Breast epithelium (tissue), 4 donors: ENCODE data around the gene ARNT2. TPM values are rescaled to one million over a fixed set of nuclear protein-coding genes. Genes with fewer than 3 reads are reported as not detected.
"Not testable (repeated sequence)": the region's sequence is repeated elsewhere in the genome, so short reads cannot be mapped to it uniquely, and the experiment has no call there.

Experiments
- DNase-seq, 2 donors: peaks; one replicate each; pipeline ENCODE4 v3.0.0-alpha.2; 2019; ENCODE audit warnings: low spot score in 2 of 2
- H3K27ac ChIP-seq, 2 donors: fragments of 200-600 bp; sonication (generic) in 1 of 2; one replicate each; pipeline ENCODE4 v1.5.1; 2016 to 2019; ENCODE audit warnings: mild to moderate bottlenecking in 1 of 2
- H3K27me3 ChIP-seq, 2 donors: fragments of 200-600 bp; sonication (generic) in 1 of 2; one replicate each; pipeline versions ENCODE4 v1.5.1 to v1.6.0; 2017 to 2019; ENCODE audit warnings: control low read depth in 1 of 2, mild to moderate bottlenecking in 1 of 2
- H3K36me3 ChIP-seq: fragments of 200-600 bp; one replicate; pipeline ENCODE4 v1.5.1; 2019
- H3K4me1 ChIP-seq, 2 donors: fragments of 200-600 bp; sonication (generic); one replicate each; pipeline ENCODE4 v1.5.1; 2016 to 2019; ENCODE audit warnings: control low read depth in 1 of 2
- H3K4me3 ChIP-seq, 3 donors: fragments of 200-600 bp; sonication (generic); 1 replicate in 2 of 3; 2 replicates in 1 of 3; pipeline ENCODE4 v1.5.1; 2016 to 2019; ENCODE audit warnings: mild to moderate bottlenecking in 3 of 3, moderate library complexity in 2 of 3
- H3K9me3 ChIP-seq, 2 donors: fragments of 200-600 bp; sonication (generic) in 1 of 2; one replicate each; pipeline ENCODE4 v1.5.1; 2016 to 2019; ENCODE audit warnings: control low read depth in 1 of 2
- CTCF ChIP-seq, 3 donors: fragments of 450-650 bp; IDR thresholded peaks; one replicate each; pipeline ENCODE4 v1.5.1; 2016 to 2017; ENCODE audit warnings: antibody characterized with exemption in 3 of 3, mild to moderate bottlenecking in 3 of 3, moderate library complexity in 3 of 3
- POLR2A ChIP-seq: fragments of 450-650 bp; IDR thresholded peaks from one replicate; pipeline ENCODE4 v1.6.1; 2016; ENCODE audit warnings: antibody characterized with exemption, mild to moderate bottlenecking, moderate library complexity
- POLR2AphosphoS5 ChIP-seq, 3 donors: sonication (generic); formaldehyde crosslinking; IDR thresholded peaks; one replicate each; pipeline ENCODE4 v1.6.1; 2017; ENCODE audit warnings: antibody characterized with exemption in 3 of 3
- intact Hi-C: fragments of 100-400 bp; cut with DNase I; formaldehyde crosslinking; loops from one replicate; pipeline ENCODE4 v1.15.1; 2023; ENCODE audit warnings: low total_unique reads
- total RNA-seq, 3 donors: library from RNA; depleted of rRNA; stranded (reverse); fragments of >200 nt; gene quantifications; one replicate each; pipeline ENCODE4 v1.1.0, GENCODE V29; 2016

ARNT2 gene
- total RNA-seq, 3 donors from 2014 or later: 5.9 to 8.5 (median 7.0) TPM

GRCh38 chr15:80508783-80509182 lies 104.6 kb downstream of the ARNT2 start:
- no peaks in the 10 kb centered on the region for H3K27me3 ChIP-seq
- intact Hi-C loops: no loop called here
- H3K36me3 ChIP-seq: no peaks in the 10 kb centered on the region
- H3K9me3 ChIP-seq: no peaks in the 10 kb centered on the region
- H3K4me3 ChIP-seq: no peak overlapping the region
- H3K4me1 ChIP-seq: no peaks in the 10 kb centered on the region
- no peak for DNase-seq
- H3K27ac ChIP-seq: no peak overlapping the region
- TF ChIP-seq POLR2AphosphoS5 (IDR thresholded peaks at IDR 0.05): no peak
- no peak for TF ChIP-seq CTCF (IDR thresholded peaks at IDR 0.05)
- TF ChIP-seq POLR2A: no peak

- H3K4me3 ChIP-seq: no peak overlapping the region
- no peaks in the 10 kb centered on the region for H3K36me3 ChIP-seq
- no peaks in the 10 kb centered on the region for H3K4me1 ChIP-seq
- no peak overlapping the region for H3K27ac ChIP-seq
- H3K27me3 ChIP-seq: no peaks in the 10 kb centered on the region
- DNase-seq: no peak
- intact Hi-C loops: no loop called here
- TF ChIP-seq POLR2AphosphoS5 (IDR thresholded peaks at IDR 0.05) (no peak), POLR2A (no peak), CTCF (IDR thresholded peaks at IDR 0.05) (no peak)
- no peaks in the 10 kb centered on the region for H3K9me3 ChIP-seq
These were observed 105.6 kb downstream of the ARNT2 start for GRCh38 chr15:80509800-80510199.

DNA sequence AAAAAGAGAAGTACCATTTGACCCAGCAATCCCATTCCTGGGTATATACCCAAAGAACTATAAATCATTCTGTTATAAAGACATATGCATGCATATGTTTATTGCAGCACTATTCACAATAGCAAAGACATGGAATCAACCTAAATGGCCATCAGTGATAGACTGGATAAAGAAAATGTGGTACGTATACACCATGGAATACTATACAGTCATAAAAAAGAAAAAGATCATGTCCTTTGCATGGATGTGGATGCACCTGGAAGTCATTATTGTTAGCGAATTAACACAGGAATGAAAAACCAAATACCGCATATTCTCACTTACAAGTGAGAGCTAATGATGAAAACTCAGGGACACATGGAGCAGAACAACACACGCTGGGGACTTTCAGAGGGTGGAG lies 106.8 kb downstream of the ARNT2 start:
- H3K9me3 ChIP-seq, H3K4me3 ChIP-seq, intact Hi-C loops, H3K27me3 ChIP-seq, H3K27ac ChIP-seq, DNase-seq, H3K36me3 ChIP-seq, H3K4me1 ChIP-seq: not testable (repeated sequence)

GRCh38 chr15:80512726-80513660 lies 108.8 kb downstream of the ARNT2 start:
- Histone ChIP-seq H3K27me3 (no peaks in the 10 kb centered on the region), H3K4me3 (no peak overlapping the region), H3K4me1 (no peaks in the 10 kb centered on the region), H3K36me3 (no peaks in the 10 kb centered on the region), H3K9me3 (peaks cover 5 to 8% of the 10 kb centered on the region in 2 donors), H3K27ac (peak overlapping the region; percentile 5 to 69)
- DNase-seq: no peak
- TF ChIP-seq POLR2A (no peak), POLR2AphosphoS5 (IDR thresholded peaks at IDR 0.05) (no peak), CTCF (IDR thresholded peaks at IDR 0.05) (no peak)
- intact Hi-C loops: no loop called here

GRCh38 chr15:80514071-80514780 lies 110.0 kb downstream of the ARNT2 start:
- TF ChIP-seq POLR2AphosphoS5 (IDR thresholded peaks at IDR 0.05) (peak in 1 of 3 donors; percentile 23), CTCF (IDR thresholded peaks at IDR 0.05) (no peak), POLR2A (no peak)
- H3K27me3 ChIP-seq: no peaks in the 10 kb centered on the region
- DNase-seq: no peak
- H3K4me1 ChIP-seq: no peaks in the 10 kb centered on the region
- intact Hi-C loops: no loop called here
- H3K4me3 ChIP-seq: no peak overlapping the region
- H3K36me3 ChIP-seq: no peaks in the 10 kb centered on the region
- H3K9me3 ChIP-seq: peaks cover 5 to 8% of the 10 kb centered on the region in 2 donors
- peak overlapping the region in 1 of 2 donors; percentile 10 for H3K27ac ChIP-seq
